Liver (tissue), 9 donors: ENCODE measurements around the gene KCNA1. TPM values are rescaled to one million over a fixed set of nuclear protein-coding genes. Genes with fewer than 3 reads are reported as not detected.

Experiments used
- DNase-seq: peaks from one replicate; pipeline ENCODE4 v3.0.0-alpha.2; 2017; ENCODE audit warnings: low spot score
- H3K27ac ChIP-seq, 2 donors: one replicate each; pipeline ENCODE4 v1.7.0; 2013; ENCODE audit warnings: inconsistent platforms in 2 of 2, low read length in 2 of 2, control low read depth in 1 of 2, low read depth in 1 of 2, mild to moderate bottlenecking in 1 of 2
- H3K27me3 ChIP-seq, 4 donors: one replicate each; pipeline versions ENCODE4 v1.6.1 to v1.7.0; 2013; ENCODE audit warnings: low read length in 3 of 4, inconsistent platforms in 1 of 4, mild to moderate bottlenecking in 1 of 4, moderate library complexity in 1 of 4; ENCODE audit not compliant: control insufficient read depth in 4 of 4, insufficient read depth in 4 of 4
- H3K36me3 ChIP-seq, 4 donors: one replicate each; pipeline versions ENCODE4 v1.6.1 to v1.7.0; 2013; ENCODE audit warnings: low read length in 3 of 4, mild to moderate bottlenecking in 3 of 4, low read depth in 1 of 4, moderate library complexity in 1 of 4; ENCODE audit not compliant: control insufficient read depth in 4 of 4, insufficient read depth in 3 of 4
- H3K4me1 ChIP-seq, 4 donors: one replicate each; pipeline versions ENCODE4 v1.6.1 to v1.7.0; 2013; ENCODE audit warnings: low read length in 3 of 4, mild to moderate bottlenecking in 3 of 4, moderate library complexity in 1 of 4; ENCODE audit not compliant: control insufficient read depth in 4 of 4, insufficient read depth in 4 of 4
- H3K4me3 ChIP-seq, 3 donors: one replicate each; pipeline versions ENCODE4 v1.6.1 to v1.7.0; 2013; ENCODE audit warnings: low read length in 3 of 3, control low read depth in 1 of 3, low read depth in 1 of 3, mild to moderate bottlenecking in 1 of 3
- H3K9ac ChIP-seq, 2 donors: one replicate each; pipeline ENCODE4 v1.7.0; 2013; ENCODE audit warnings: low read length in 2 of 2, mild to moderate bottlenecking in 2 of 2, moderate library complexity in 2 of 2, control low read depth in 1 of 2, low read depth in 1 of 2
- H3K9me3 ChIP-seq, 4 donors: one replicate each; pipeline versions ENCODE4 v1.6.1 to v1.7.0; 2013; ENCODE audit warnings: low read length in 3 of 4; ENCODE audit not compliant: control insufficient read depth in 4 of 4
- ATF3 ChIP-seq: IDR thresholded peaks from 2 replicates; pipeline ENCODE4 v1.6.1; 2016; ENCODE audit warnings: antibody characterized with exemption
- CTCF ChIP-seq: fragments of 150-350 bp; IDR thresholded peaks from 2 replicates; pipeline ENCODE4 v1.5.1; 2017; ENCODE audit warnings: improper control_type of control experiment, low read depth, low read length; ENCODE audit not compliant: missing input control
- FOXA1 ChIP-seq: IDR thresholded peaks from 2 replicates; pipeline ENCODE4 v1.6.1; 2016; ENCODE audit warnings: antibody characterized with exemption
- FOXA2 ChIP-seq: IDR thresholded peaks from 2 replicates; pipeline ENCODE4 v1.6.1; 2016; ENCODE audit warnings: antibody characterized with exemption
- GABPA ChIP-seq, 2 donors: IDR thresholded peaks in 1 of 2; conservative IDR thresholded peaks in 1 of 2; 2 replicates each; pipeline ENCODE4 v1.6.1; 2016; ENCODE audit warnings: antibody characterized with exemption in 2 of 2, mild to moderate bottlenecking in 1 of 2, moderate library complexity in 1 of 2
- HNF4A ChIP-seq, 2 donors: conservative IDR thresholded peaks; 2 replicates each; pipeline ENCODE4 v1.6.1; 2016; ENCODE audit warnings: antibody characterized with exemption in 2 of 2, mild to moderate bottlenecking in 2 of 2
- HNF4G ChIP-seq: IDR thresholded peaks from 2 replicates; pipeline ENCODE4 v1.6.1; 2016; ENCODE audit warnings: antibody characterized with exemption
- JUND ChIP-seq, 2 donors: IDR thresholded peaks; 2 replicates each; pipeline ENCODE4 v1.6.1; 2016; ENCODE audit warnings: antibody characterized with exemption in 2 of 2
- MAX ChIP-seq: IDR thresholded peaks from 2 replicates; pipeline ENCODE4 v1.6.1; 2016; ENCODE audit warnings: antibody characterized with exemption
- NR2F2 ChIP-seq: IDR thresholded peaks from 2 replicates; pipeline ENCODE4 v1.6.1; 2016; ENCODE audit warnings: antibody characterized with exemption
- RAD21 ChIP-seq, 2 donors: IDR thresholded peaks; 2 replicates each; pipeline ENCODE4 v1.6.1; 2016; ENCODE audit warnings: antibody characterized with exemption in 2 of 2, mild to moderate bottlenecking in 2 of 2
- REST ChIP-seq: IDR thresholded peaks from 2 replicates; pipeline ENCODE4 v1.6.1; 2016; ENCODE audit warnings: antibody characterized with exemption, mild to moderate bottlenecking
- RXRA ChIP-seq, 2 donors: IDR thresholded peaks; 2 replicates each; pipeline ENCODE4 v1.6.1; 2017 to 2018; ENCODE audit warnings: antibody characterized with exemption in 2 of 2, mild to moderate bottlenecking in 1 of 2
- SP1 ChIP-seq: IDR thresholded peaks from 2 replicates; pipeline ENCODE4 v1.6.1; 2018; ENCODE audit warnings: antibody characterized with exemption, mild to moderate bottlenecking
- TAF1 ChIP-seq: conservative IDR thresholded peaks from 2 replicates; pipeline ENCODE4 v1.6.1; 2016; ENCODE audit warnings: antibody characterized with exemption, mild to moderate bottlenecking
- YY1 ChIP-seq: IDR thresholded peaks from 2 replicates; pipeline ENCODE4 v1.6.1; 2016; ENCODE audit warnings: antibody characterized with exemption, mild to moderate bottlenecking
- ZBTB33 ChIP-seq: IDR thresholded peaks from 2 replicates; pipeline ENCODE4 v1.6.1; 2016; ENCODE audit warnings: antibody characterized with exemption
- WGBS: extraction: QIAGEN DNeasy Blood & Tissue Kit; methylation state at CpG from one replicate; pipeline ENCODE4 v1.1.7; 2013; 5-methylcytosine and 5-hydroxymethylcytosine counted together
- polyA plus RNA-seq, 2 donors: library from polyadenylated mRNA; stranded (reverse) in 1 of 2; unstranded in 1 of 2; fragments of 200-250 nt in 1 of 2; fragments of >200 nt in 1 of 2; fragmentation: Nextera tagmentation in 1 of 2; extraction: Ambion mirVana in 1 of 2; gene quantifications; one replicate each; pipeline versions ENCODE4 v1.2.1 to v1.2.3, GENCODE V29; 2013 to 2015
- total RNA-seq, 2 donors: library from RNA; depleted of rRNA; stranded (reverse); fragments of >200 nt; gene quantifications; one replicate each; pipeline ENCODE4 v1.2.3, GENCODE V29; 2014
- donor health status: healthy.
- donor health status: healthy.
- donor health status: healthy.
- donor health status: healthy.
- donor health status: healthy.

KCNA1 gene
- total and polyA plus RNA-seq, 4 donors: not detected

GRCh38 chr12:4891866-4892265 is 17.8 kb upstream of the KCNA1 start:
- Histone ChIP-seq H3K27ac (no peak overlapping the region), H3K27me3 (peaks cover 0 to 10% (median 5%) of the 10 kb centered on the region in 4 donors), H3K9me3 (no peaks in the 10 kb centered on the region), H3K36me3 (no peaks in the 10 kb centered on the region), H3K4me1 (no peaks in the 10 kb centered on the region), H3K4me3 (no peak overlapping the region), H3K9ac (no peak overlapping the region)
- 67% methylated on average over 5 of the region's 5 CpGs for WGBS
- no peak for DNase-seq
- no peak for TF ChIP-seq FOXA2
- no peak for TF ChIP-seq GABPA (IDR thresholded peaks at IDR 0.05 in 1 of 2, conservative IDR thresholded peaks at IDR 0.05 in 1 of 2)
- no peak for TF ChIP-seq NR2F2
- no peak for TF ChIP-seq CTCF
- TF ChIP-seq SP1: no peak
- no peak for TF ChIP-seq MAX
- no peak for TF ChIP-seq REST
- no peak for TF ChIP-seq JUND (IDR thresholded peaks at IDR 0.05)
- no peak for TF ChIP-seq YY1
- TF ChIP-seq HNF4A (conservative IDR thresholded peaks at IDR 0.05): no peak
- no peak for TF ChIP-seq HNF4G
- no peak for TF ChIP-seq ATF3
- TF ChIP-seq RAD21 (IDR thresholded peaks at IDR 0.05): no peak
- no peak for TF ChIP-seq TAF1
- no peak for TF ChIP-seq FOXA1
- no peak for TF ChIP-seq ZBTB33

- no peaks in the 10 kb centered on the region for H3K4me1 ChIP-seq
- H3K9me3 ChIP-seq: no peaks in the 10 kb centered on the region
- H3K27me3 ChIP-seq: peaks cover 0 to 10% (median 6%) of the 10 kb centered on the region in 4 donors
- H3K36me3 ChIP-seq: no peaks in the 10 kb centered on the region
- no peak for DNase-seq
- 78% methylated on average over 1 of the region's 1 CpG for WGBS
- H3K9ac ChIP-seq: no peak overlapping the region
- H3K4me3 ChIP-seq: no peak overlapping the region
- no peak overlapping the region for H3K27ac ChIP-seq
- TF ChIP-seq RAD21 (IDR thresholded peaks at IDR 0.05): no peak
- no peak for TF ChIP-seq RXRA (IDR thresholded peaks at IDR 0.05)
- no peak for TF ChIP-seq ATF3
- no peak for TF ChIP-seq HNF4G
Observed at GRCh38 chr12:4892418-4892817, 17.3 kb upstream of the KCNA1 start.
